ENCODE measurements around the gene PCYT2. TPM values are rescaled to one million over a fixed set of nuclear protein-coding genes. Genes with fewer than 3 reads are reported as not detected.

Gene PCYT2
- 75.6 and 91.4 TPM in 2 replicates for total RNA-seq

DNA sequence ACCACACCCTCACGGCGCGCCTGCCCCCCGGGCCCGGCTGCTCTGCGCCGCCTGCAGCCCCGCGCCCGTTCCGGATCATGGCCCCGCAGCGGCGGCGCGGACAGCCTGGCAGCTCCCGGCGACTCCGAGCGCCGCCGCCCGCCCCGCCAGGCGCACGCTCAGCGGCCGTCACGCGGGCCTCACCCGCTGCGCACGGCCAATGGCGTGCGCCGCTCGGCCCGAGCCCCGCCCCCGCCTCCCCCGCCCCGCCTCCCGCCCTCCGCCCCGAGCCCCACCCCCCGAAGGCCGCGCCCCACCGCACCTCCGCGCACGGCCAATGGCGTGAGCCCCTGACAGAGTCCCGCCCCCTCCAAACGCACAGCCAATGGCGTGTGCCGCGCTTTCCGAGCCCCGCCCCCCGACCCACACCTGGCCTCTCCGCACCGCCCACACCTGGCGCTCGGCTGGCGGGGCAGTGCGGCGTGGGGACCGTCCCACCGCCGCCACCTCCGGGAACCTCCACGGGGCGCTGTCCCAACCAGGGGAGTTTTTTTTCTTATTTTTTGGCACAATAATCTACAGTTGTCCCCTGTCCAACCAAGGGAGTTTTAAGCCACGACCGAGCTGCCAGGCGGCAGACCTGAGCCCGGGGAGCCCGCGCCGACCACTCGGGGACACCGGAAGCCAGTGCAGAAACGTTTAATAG, at the start of gene PCYT2:
Gene PCYT2, minus strand, starts transcription at position 123 of the 685 bp plus-strand sequence. Its CDS starts 44 bp downstream, at position 79.

DNA sequence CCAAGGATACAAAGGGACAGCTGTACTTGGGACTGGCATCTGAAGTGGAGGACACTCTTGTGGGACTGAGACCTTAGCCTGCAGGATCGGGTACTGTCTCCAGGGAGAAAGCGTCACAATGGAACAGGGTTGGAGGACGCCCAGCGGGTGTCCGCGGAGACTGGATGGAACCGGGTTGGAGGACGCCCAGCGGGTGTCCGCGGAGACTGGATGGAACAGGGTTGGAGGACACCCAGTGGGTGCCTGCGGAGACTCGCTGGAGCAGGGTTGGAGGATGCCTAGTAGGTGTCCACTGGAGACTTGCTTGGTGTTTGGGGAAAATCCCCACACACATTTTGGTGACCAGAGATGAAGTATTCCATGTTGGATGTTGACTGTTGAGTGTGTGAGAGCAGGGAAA, 36.0 kb upstream of the PCYT2 start, which contains the start of gene MYADML2:
Gene MYADML2, minus strand, starts transcription at position 45 of the 400 bp plus-strand sequence. CDS start 5,492 bp downstream, outside the sequence.

DNA sequence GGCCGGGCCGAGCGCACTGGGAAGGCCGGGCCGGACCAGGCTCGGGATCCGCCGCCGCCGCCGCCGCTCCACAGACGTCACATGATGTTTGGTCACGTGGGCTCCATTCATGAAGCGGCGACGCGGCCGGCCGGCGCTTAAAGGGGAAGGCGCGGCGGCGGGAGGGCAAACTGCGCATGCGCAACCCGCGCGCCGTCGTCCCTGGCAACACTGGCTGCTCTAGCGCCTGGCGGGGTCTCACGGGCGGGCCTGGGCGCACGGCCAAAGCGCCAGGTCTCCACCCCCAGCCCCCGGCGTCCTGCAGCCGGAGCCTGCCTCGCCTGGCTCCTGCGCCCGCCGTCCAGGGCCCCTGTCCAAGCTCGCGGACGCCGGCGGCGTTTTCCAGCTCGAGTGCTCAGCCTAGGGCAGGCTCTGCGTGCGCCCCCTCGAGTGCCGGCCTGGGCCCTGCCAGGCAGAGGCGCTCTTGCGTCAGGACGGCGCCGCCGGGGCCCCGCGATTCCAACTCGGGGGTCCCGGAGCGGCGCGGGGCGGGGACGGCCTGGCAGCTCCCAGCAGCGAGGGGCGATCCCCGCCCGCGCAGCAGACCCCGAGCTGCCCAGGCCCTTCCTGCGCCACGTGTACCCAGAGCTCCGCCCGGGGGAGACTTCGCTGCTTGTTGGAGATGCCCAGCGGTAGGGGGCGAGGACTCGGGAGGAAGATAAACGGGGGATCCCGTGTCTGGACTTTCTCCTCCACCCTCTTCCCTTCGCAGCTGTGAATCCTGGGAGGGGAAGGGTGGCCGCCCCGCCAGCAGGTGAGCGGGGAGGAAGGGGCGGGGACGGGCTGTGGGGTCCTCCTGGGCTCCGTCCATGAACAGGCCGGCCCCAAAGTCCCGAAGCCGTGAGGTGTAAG, 16.7 kb upstream of the PCYT2 start, which contains the start of gene MAFG:
Gene MAFG, minus strand, starts transcription at position 83 of the 891 bp plus-strand sequence. CDS start 4,550 bp downstream, outside the sequence.

DNA sequence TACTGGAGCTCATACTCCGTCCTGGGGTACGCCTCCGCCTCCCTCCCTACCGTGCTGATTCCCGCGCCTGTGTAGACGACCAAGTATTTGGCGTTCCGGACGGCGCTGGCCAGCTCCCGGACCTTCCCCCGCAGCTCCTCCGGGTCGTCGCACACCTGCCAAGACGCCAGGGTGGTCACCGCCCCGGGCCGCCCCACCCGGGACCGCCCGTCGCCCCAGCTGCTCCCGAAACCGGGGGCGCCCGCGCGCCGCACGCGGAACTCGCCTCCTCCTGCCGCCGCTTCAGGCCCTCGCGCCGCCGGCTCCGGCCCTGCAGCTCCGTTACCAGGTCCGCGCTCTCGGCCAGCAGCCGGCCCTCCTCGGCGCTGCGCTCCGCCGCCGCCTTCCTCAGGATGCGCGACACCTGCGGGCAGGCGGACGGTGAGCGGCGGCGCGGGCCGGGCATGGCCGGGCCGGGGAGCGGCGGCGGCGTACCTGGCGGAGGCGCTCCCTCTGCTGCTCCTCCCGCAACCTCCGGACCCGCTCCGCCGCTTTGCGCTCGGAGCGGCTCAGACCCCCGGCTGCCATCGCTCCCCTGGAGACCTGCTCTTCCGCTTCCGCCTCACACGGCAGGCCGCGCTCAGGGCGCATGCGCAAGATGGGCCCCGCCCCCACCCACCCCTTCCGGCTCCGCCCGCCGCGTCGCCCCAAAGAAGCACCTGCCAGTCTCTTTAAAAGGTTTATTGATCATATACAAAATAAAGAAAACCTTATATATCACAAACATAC, 6.5 kb upstream of the PCYT2 start, which contains the start of gene SIRT7:
Gene SIRT7, minus strand, starts transcription at position 612 of the 768 bp plus-strand sequence. Its CDS starts 45 bp downstream, at position 567.

DNA sequence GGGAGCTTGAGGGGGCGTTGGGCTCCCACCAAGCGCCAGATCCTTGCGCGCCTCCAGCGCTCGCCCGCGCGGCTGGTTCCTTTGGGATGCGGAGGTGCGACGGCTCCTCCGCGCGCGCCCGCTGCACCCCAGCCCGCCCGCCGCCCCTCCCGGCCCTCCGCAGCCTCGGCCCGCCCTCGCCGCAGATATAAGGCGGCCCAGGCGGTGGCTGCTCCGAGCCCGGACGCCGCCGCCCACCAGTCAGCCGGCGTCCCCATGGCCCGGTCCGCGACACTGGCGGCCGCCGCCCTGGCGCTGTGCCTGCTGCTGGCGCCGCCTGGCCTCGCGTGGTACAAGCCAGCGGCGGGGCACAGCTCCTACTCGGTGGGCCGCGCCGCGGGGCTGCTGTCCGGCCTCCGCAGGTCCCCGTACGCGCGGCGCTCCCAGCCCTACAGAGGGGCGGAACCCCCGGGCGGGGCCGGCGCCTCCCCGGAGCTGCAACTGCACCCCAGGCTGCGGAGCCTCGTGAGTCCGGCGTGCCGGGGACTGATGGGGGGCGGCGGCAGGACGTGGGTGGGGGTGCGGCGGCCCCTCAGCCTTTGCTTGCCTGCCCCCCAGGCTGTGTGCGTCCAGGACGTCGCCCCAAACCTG, 9.1 kb downstream of the PCYT2 start, which contains the start of gene NPB:
Gene NPB, plus strand, starts transcription at position 216 of the 630 bp plus-strand sequence. Its CDS starts 40 bp downstream, at position 256.

DNA sequence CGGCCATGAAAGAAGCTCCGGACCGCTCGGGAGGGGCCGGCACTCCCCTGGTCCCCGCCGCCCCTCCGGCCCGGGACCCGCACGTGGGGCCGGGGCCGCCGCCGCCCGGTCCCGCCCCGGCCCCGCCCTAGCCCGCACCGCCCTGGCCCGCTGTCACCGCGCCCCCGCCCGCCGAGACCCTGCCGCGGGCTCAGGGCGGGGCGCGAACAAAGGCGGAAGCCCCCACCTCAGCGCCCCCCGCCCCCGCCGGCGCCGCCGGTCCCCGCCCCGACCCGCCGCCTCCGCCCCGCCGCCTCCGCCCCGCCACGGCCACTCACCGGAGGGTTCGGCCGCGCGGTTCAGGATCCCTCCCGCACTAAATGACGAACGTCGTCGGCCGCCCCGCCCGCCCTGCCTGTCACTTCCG, 40.2 kb downstream of the PCYT2 start, which contains the start of gene ARHGDIA:
Gene ARHGDIA, minus strand, starts transcription at position 357 of the 406 bp plus-strand sequence. CDS start 1,407 bp downstream, outside the sequence.

DNA sequence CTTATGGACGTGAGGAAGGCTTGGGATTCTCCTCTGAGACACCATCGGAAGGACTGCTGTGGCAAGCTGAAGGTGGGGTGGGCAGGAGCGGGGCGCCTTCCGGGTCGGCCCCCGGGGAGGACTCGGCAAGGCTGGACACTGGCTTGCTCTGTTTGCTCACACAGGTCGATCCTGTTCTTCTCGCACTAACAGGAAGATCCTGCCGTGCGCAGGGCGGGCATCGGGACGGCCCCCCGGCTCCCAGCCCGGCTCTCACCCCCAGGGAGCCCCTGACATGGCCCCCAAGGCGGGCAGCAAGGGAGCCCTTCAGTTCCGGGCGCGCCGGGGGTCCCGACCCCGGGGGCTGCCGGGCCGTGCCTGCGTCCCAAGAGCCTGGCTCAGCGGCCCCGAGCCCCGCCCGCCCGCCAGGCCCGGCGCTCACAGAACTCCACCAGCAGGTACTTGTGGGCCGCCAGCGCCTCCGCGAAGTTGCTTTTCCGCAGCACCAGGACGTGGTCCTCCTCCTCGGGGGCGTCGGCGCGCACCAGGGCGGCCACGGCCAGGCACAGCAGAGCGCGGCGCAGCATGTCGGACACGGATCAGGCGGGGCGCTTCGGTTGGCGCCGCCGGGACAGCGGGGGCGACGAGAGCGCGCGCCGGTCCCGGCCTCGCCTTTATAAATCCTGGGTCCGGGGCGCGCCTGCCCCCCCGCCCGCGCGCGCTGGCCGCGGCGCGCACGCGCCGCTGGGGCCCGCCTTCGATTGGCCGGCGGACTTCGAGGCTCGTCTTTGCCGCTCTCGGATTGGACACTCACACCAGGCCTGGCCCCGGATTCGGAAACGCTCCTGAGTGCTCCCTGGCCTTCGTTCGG, 51.1 kb downstream of the PCYT2 start, which contains the start of gene P4HB:
Gene P4HB, minus strand, starts transcription at position 630 of the 850 bp plus-strand sequence. Its CDS starts 64 bp downstream, at position 566.

Other genes starting within 250 kb of the PCYT2 start
- 19.8 and 25.6 TPM in 2 replicates for gene OXLD1, start 244.8 kb downstream of the PCYT2 start, total RNA-seq
- 4.9 and 6.8 TPM in 2 replicates for gene CCDC137, start 244.7 kb downstream of the PCYT2 start, total RNA-seq
- 28.9 and 35.6 TPM in 2 replicates for gene ARL16, start 227.6 kb downstream of the PCYT2 start, total RNA-seq
- gene HGS, start 227.4 kb downstream of the PCYT2 start, total RNA-seq = 107 and 114 TPM in 2 replicates
- 10.1 and 12.3 TPM in 2 replicates for gene MRPL12, start 208.0 kb downstream of the PCYT2 start, total RNA-seq
- gene SLC25A10, start 199.1 kb downstream of the PCYT2 start, total RNA-seq = 5.6 and 9.4 TPM in 2 replicates
- gene GCGR, start 107.2 kb downstream of the PCYT2 start, total RNA-seq = not detected in 2 replicates
- 88.6 and 90.3 TPM in 2 replicates for gene MCRIP1, start 78.1 kb downstream of the PCYT2 start, total RNA-seq
- not detected in 2 replicates for gene PPP1R27, start 76.3 kb downstream of the PCYT2 start, total RNA-seq
- 1,150 and 1,536 TPM in 2 replicates for gene P4HB, start 50.9 kb downstream of the PCYT2 start, total RNA-seq
- gene ARHGDIA, start 40.1 kb downstream of the PCYT2 start, total RNA-seq = 181 and 187 TPM in 2 replicates
- gene ALYREF, start 19.8 kb downstream of the PCYT2 start, total RNA-seq = 54.5 and 57.2 TPM in 2 replicates
- 67.8 and 93.4 TPM in 2 replicates for gene ANAPC11, start 19.7 kb downstream of the PCYT2 start, total RNA-seq
- gene NPB, start 9.2 kb downstream of the PCYT2 start, total RNA-seq = 0.49 and 1.3 TPM in 2 replicates
- 17.5 and 27.3 TPM in 2 replicates for gene SIRT7, start 6.8 kb upstream of the PCYT2 start, total RNA-seq
- 27.2 and 33.3 TPM in 2 replicates for gene MAFG, start 16.3 kb upstream of the PCYT2 start, total RNA-seq
- 130 and 146 TPM in 2 replicates for gene PYCR1, start 25.9 kb upstream of the PCYT2 start, total RNA-seq
- not detected in 2 replicates for gene MYADML2, start 35.8 kb upstream of the PCYT2 start, total RNA-seq
- gene NOTUM, start 49.8 kb upstream of the PCYT2 start, total RNA-seq = not detected in 2 replicates
- 32.3 and 33.8 TPM in 2 replicates for gene ASPSCR1, start 66.2 kb upstream of the PCYT2 start, total RNA-seq
- gene CENPX, start 111.5 kb upstream of the PCYT2 start, total RNA-seq = 13.5 and 14.9 TPM in 2 replicates
- gene LRRC45, start 111.9 kb upstream of the PCYT2 start, total RNA-seq = 9.2 and 10.4 TPM in 2 replicates
- 5.0 and 5.5 TPM in 2 replicates for gene RAC3, start 120.3 kb upstream of the PCYT2 start, total RNA-seq
- 29.9 and 35.8 TPM in 2 replicates for gene DCXR, start 126.3 kb upstream of the PCYT2 start, total RNA-seq
- 56.5 and 59.9 TPM in 2 replicates for gene RFNG, start 140.4 kb upstream of the PCYT2 start, total RNA-seq
- 95.2 and 105 TPM in 2 replicates for gene GPS1, start 140.5 kb upstream of the PCYT2 start, total RNA-seq
- gene DUS1L, start 154.4 kb upstream of the PCYT2 start, total RNA-seq = 50.3 and 53.1 TPM in 2 replicates
- 227 and 302 TPM in 2 replicates for gene FASN, start 186.8 kb upstream of the PCYT2 start, total RNA-seq